Neural crest cell (in vitro differentiated cells): ENCODE data around the gene SCAF1. TPM values are rescaled to one million over a fixed set of nuclear protein-coding genes. Genes with fewer than 3 reads are reported as not detected.

Experiments
- DNase-seq: peaks from one replicate; pipeline ENCODE4 v3.0.0; 2021; ENCODE audit warnings: low read depth, mixed read lengths, low spot score
- H3K27ac Mint-ChIP-seq: one replicate; pipeline ENCODE4 v1.8.0; 2021; ENCODE audit warnings: mild to moderate bottlenecking, mixed read lengths; ENCODE audit not compliant: unreplicated experiment
- H3K27me3 Mint-ChIP-seq: 2 replicates; pipeline ENCODE4 v1.8.0; 2021; ENCODE audit warnings: low read depth, mild to moderate bottlenecking, mixed read lengths
- H3K36me3 Mint-ChIP-seq: 2 replicates; pipeline ENCODE4 v1.8.0; 2021; ENCODE audit warnings: low read depth, mild to moderate bottlenecking, mixed read lengths
- H3K4me1 Mint-ChIP-seq: 2 replicates; pipeline ENCODE4 v1.8.0; 2021; ENCODE audit warnings: mixed read lengths
- H3K4me3 Mint-ChIP-seq: one replicate; pipeline ENCODE4 v1.8.0; 2021; ENCODE audit warnings: mild to moderate bottlenecking, mixed read lengths
- H3K9me3 Mint-ChIP-seq: 2 replicates; pipeline ENCODE4 v1.8.0; 2021; ENCODE audit warnings: mixed read lengths
- total RNA-seq: library from RNA; stranded (reverse); gene quantifications from 2 replicates; pipeline ENCODE4 v1.2.1, GENCODE V29; 2021
- TF ChIP-seq, protein P1 (sequence below): fragments of 200-600 bp; sonication (generic); conservative IDR thresholded peaks from 2 replicates; pipeline ENCODE4 v1.5.0; 2021; ENCODE audit warnings: antibody characterized with exemption, mild to moderate bottlenecking

Gene SCAF1
- total RNA-seq, 1 donor from 2014 or later = 91.9 TPM

DNA sequence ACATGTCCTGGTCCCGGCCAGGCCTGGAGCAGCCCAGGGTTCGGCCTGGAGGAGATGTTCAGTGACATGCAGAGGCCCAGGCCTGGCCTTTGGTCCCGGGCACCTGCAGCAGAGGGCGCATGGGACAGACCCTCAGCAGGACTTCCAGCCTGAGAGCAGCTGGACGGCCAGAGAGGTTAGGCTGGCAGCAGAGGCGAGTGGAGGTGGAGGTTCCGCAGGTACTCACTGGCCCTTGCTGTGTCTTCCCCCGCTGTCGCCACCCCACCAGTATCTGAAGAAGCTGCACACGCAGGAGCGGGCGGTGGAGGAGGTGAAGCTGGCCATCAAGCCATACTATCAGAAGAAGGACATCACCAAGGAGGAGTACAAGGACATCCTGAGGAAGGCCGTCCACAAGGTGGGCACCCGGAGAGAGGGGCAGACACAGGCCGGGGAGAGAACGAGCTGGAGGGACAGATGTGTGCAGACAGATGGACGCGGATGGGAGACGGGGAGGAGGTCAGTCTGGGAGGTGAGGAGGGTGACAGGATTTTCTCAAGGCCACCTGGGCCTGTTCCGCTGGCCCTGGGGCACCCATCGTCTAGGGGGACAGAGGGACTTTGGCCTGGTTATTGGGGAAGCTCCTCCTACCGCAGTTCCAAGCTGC lies 15.6 kb downstream of the SCAF1 start:
- TF ChIP-seq, protein P1, sequence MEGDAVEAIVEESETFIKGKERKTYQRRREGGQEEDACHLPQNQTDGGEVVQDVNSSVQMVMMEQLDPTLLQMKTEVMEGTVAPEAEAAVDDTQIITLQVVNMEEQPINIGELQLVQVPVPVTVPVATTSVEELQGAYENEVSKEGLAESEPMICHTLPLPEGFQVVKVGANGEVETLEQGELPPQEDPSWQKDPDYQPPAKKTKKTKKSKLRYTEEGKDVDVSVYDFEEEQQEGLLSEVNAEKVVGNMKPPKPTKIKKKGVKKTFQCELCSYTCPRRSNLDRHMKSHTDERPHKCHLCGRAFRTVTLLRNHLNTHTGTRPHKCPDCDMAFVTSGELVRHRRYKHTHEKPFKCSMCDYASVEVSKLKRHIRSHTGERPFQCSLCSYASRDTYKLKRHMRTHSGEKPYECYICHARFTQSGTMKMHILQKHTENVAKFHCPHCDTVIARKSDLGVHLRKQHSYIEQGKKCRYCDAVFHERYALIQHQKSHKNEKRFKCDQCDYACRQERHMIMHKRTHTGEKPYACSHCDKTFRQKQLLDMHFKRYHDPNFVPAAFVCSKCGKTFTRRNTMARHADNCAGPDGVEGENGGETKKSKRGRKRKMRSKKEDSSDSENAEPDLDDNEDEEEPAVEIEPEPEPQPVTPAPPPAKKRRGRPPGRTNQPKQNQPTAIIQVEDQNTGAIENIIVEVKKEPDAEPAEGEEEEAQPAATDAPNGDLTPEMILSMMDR = no peak
- no peak for DNase-seq
- Mint-ChIP-seq H3K4me1 (no peaks in the 10 kb centered on the region), H3K27ac (peak overlapping the region; percentile 67), H3K36me3 (peaks cover 10% of the 10 kb centered on the region), H3K4me3 (peak overlapping the region; percentile 12), H3K27me3 (no peaks in the 10 kb centered on the region), H3K9me3 (no peaks in the 10 kb centered on the region)

DNA sequence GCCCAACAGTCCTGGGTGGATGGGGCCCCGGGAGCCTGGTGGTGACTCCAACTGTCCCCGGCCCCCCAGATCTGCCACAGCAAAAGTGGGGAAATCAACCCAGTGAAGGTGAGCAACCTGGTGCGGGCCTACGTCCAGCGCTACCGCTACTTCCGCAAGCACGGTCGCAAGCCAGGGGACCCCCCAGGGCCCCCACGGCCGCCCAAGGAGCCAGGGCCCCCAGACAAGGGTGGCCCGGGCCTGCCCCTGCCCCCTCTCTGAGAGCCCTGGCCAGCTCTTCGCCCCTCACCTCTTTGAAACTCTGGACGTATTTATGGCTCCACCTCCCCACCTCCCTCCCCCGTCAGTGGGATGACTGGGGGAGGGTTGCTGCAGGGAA lies 16.1 kb downstream of the SCAF1 start:
- no peaks in the 10 kb centered on the region for H3K27me3 Mint-ChIP-seq

DNA sequence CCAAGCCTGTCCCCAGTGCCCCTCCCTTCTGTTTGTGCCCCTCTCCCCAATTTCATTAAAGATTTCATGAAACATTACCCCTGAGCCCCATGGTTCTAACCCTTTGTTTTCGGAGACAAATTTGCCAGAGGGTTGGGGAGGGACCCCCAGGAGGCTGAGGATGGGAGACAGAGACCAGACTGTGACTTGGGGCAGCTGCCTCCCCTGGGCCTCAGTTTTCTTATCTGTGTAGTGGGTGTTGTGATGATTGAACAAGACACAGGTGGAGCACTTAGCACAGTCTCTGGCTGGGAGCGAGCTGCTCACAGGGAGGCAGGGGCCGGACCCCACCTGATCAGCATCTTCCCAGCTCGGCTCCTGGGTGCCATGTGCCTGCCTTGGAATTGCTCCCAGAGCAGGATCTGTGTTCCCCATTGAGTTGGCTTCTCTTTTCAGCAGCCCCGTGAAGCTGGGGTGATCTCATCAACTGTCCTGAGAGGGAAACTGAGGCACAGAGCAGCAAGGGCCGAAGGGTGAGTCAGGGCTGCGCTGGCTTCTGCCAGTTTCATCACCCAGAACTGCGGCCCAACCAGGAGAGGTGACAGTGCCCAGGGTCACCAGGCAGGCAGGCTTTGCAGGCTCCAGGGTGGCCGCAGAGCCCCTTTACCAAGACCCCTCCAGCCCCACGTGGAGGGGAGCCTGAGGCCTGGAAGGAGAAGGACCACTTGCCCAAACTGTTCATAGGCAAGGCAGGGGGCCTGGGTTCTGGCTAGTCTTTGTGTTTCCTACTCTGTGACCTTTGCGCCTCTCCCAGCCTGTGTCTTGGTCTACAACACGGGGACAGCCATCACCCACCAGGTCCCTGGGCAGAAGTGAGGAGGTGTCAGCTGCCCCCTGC lies 16.8 kb downstream of the SCAF1 start:
- no peak for DNase-seq
- H3K36me3 Mint-ChIP-seq = peaks cover 10% of the 10 kb centered on the region
- peaks cover under 1% of the 10 kb centered on the region for H3K4me1 Mint-ChIP-seq
- H3K27ac Mint-ChIP-seq = no peak overlapping the region
- H3K9me3 Mint-ChIP-seq = no peaks in the 10 kb centered on the region
- no peaks in the 10 kb centered on the region for H3K27me3 Mint-ChIP-seq
- H3K4me3 Mint-ChIP-seq = no peak overlapping the region
- TF ChIP-seq, protein P1 = no peak

More for the DNA sequence above, 16.1 kb downstream of the SCAF1 start:
- H3K27ac Mint-ChIP-seq = no peak overlapping the region
- H3K4me1 Mint-ChIP-seq = no peaks in the 10 kb centered on the region
- H3K4me3 Mint-ChIP-seq = no peak overlapping the region
- no peak for DNase-seq
- TF ChIP-seq, protein P1 = no peak
- peaks cover 10% of the 10 kb centered on the region for H3K36me3 Mint-ChIP-seq
- no peaks in the 10 kb centered on the region for H3K9me3 Mint-ChIP-seq

DNA sequence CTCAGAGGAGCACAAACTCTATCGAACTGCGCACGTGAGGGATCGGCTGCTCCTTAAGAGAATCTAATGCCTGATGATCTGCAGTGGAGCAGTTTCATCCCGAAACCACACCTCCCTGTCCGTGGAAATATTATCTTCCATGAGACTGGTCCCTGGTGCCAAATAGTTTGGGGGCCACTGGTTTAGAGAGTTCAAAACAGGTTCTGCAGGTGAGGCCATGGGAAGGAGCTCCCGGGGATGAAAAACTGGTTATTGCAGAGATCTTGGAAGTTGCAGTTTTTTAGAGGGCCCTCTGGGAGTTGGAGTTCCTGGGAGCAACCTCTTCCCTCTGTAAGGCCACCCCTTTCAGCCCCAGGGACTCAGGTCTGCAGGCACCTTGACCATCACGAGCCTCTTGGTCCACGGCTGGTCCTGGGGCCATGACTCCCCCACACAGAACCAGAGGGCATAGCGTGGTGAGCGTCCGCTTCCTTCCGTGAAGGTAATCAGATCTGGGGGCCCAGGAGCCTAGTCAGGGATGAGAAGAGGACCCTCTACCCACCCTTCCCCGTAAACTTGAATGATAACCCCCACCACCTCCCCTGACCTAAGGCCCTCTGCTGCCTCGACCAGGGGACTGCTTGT lies 18.4 kb downstream of the SCAF1 start:
- Mint-ChIP-seq H3K9me3 (no peaks in the 10 kb centered on the region), H3K4me1 (peaks cover 17% of the 10 kb centered on the region), H3K4me3 (peak overlapping the region; percentile 61), H3K36me3 (peaks cover 12% of the 10 kb centered on the region), H3K27ac (no peak overlapping the region), H3K27me3 (peaks cover 6% of the 10 kb centered on the region)
- DNase-seq = no peak
- TF ChIP-seq, protein P1 = no peak

DNA sequence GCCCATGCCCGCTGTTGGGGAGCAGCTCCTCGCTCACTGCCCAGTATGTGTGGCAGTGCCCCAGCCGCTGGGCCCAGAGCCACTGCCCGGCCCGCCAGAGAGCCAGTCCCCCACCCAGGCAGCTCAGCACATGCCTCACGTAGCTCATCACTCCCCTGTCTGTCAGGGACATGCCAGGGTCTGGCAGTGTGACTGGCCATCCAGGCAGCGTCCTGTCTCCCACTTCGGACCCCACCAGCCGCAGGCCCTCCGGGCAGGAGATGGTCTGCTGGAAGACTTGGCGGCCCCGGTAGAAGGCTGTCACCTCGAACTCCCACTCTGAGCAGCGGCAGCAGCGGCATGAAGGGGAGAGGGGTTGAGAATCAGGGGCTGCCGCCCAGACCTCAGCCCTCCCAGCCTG lies 20.0 kb downstream of the SCAF1 start:
- H3K27ac Mint-ChIP-seq = no peak overlapping the region
- no peak for DNase-seq
- TF ChIP-seq, protein P1 = no peak
- H3K27me3 Mint-ChIP-seq = peaks cover 10% of the 10 kb centered on the region
- peaks cover 9% of the 10 kb centered on the region for H3K36me3 Mint-ChIP-seq
- H3K4me3 Mint-ChIP-seq = peak overlapping the region; percentile 23
- H3K4me1 Mint-ChIP-seq = peaks cover 31% of the 10 kb centered on the region
- no peaks in the 10 kb centered on the region for H3K9me3 Mint-ChIP-seq
